ENCODE measurements around the gene GNAT2.
A peak's percentile ranks its signal among the peaks of the same experiment; 100 is the strongest.

GNAT2 gene

DNA sequence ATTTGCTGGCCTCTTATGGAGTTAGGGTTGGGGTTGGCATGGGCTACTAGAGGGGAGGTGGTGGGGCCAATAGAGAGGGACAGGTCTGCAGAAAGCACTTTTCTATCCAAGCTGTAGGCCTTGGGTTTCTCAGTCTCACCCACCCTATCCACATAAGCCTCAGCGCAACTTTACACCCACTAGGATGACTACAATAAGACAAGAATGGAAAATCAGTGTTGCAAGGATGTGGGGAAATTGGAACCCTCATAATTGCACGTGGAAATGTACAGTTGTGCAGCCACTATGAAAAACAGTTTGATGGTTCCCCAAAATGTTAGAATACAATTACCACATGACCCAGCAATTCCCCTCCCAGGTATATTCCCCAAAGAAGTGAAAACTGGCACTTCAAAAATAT lies 22.4 kb upstream of the GNAT2 start:
- Histone ChIP-seq H4K20me1 (ENCODE audit: control insufficient read depth, insufficient read depth, low read depth, low read length) (no peaks in the 10 kb centered on the region), H3K9me3 (ENCODE audit: control insufficient read depth, insufficient read depth, low read length) (no peaks in the 10 kb centered on the region), H3K27ac (ENCODE audit: low read depth, low read length) (no peak overlapping the region), H3K4me1 (ENCODE audit: control insufficient read depth, low read length) (peaks cover 7% of the 10 kb centered on the region), H3K9me2 (replicated peaks; ENCODE audit: control insufficient read depth, low read length) (no peaks in the 10 kb centered on the region), H3F3A (ENCODE audit: control insufficient read depth, insufficient read depth) (no peaks in the 10 kb centered on the region), H3K4me2 (ENCODE audit: low read length) (no peak overlapping the region), H3K79me2 (ENCODE audit: control insufficient read depth, low read length) (no peaks in the 10 kb centered on the region), H3K36me3 (ENCODE audit: control insufficient read depth, low read length) (no peaks in the 10 kb centered on the region), H3K27me3 (ENCODE audit: control insufficient read depth, low read length) (no peaks in the 10 kb centered on the region), H3K4me3 (ENCODE audit: low read length) (no peak overlapping the region)
- TF ChIP-seq EZH2phosphoT487 (IDR thresholded peaks at IDR 0.05; ENCODE audit: borderline replicate concordance, low read length) = no peak
- TF ChIP-seq, protein P1, sequence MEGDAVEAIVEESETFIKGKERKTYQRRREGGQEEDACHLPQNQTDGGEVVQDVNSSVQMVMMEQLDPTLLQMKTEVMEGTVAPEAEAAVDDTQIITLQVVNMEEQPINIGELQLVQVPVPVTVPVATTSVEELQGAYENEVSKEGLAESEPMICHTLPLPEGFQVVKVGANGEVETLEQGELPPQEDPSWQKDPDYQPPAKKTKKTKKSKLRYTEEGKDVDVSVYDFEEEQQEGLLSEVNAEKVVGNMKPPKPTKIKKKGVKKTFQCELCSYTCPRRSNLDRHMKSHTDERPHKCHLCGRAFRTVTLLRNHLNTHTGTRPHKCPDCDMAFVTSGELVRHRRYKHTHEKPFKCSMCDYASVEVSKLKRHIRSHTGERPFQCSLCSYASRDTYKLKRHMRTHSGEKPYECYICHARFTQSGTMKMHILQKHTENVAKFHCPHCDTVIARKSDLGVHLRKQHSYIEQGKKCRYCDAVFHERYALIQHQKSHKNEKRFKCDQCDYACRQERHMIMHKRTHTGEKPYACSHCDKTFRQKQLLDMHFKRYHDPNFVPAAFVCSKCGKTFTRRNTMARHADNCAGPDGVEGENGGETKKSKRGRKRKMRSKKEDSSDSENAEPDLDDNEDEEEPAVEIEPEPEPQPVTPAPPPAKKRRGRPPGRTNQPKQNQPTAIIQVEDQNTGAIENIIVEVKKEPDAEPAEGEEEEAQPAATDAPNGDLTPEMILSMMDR (IDR thresholded peaks at IDR 0.05; ENCODE audit: low read depth, low read length, poor library complexity, severe bottlenecking) = no peak

DNA sequence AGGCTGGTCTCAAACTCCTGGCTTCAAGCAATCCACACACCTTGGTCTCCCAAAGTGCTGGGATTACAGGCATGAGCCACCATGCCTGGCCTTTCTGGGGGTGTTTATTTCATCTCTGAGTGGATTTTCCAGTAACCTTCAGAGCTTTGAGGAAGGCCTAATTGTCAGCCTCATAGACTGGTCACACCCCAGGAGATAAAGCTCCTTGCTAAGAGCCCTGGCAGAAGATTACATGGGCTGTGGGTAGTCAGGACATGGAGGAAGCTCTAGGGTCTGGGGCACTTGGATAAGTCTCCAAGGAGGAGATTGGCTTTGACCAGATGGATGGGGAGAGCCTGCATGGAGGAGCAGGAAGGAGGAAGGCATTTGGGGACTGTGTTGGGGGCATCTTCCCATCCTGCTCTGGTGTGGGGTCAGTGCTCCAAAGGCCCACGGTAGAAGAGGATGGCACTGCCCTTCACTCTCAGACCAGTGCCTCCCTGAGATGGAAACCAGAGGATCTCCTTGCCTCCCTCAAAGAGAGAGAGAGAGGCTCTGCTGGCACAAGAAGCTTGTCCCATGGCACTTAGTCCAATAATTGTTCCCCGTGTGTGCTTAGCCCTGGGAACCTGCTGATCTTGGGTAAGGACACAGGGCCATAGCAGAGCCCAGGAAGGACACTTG lies 21.8 kb upstream of the GNAT2 start:
- no peak for TF ChIP-seq EZH2phosphoT487 (IDR thresholded peaks at IDR 0.05; ENCODE audit: borderline replicate concordance, low read length)
- TF ChIP-seq, protein P1 (IDR thresholded peaks at IDR 0.05; ENCODE audit: low read depth, low read length, poor library complexity, severe bottlenecking) = no peak
- no peak overlapping the region for H3K4me2 ChIP-seq (ENCODE audit: low read length)

DNA sequence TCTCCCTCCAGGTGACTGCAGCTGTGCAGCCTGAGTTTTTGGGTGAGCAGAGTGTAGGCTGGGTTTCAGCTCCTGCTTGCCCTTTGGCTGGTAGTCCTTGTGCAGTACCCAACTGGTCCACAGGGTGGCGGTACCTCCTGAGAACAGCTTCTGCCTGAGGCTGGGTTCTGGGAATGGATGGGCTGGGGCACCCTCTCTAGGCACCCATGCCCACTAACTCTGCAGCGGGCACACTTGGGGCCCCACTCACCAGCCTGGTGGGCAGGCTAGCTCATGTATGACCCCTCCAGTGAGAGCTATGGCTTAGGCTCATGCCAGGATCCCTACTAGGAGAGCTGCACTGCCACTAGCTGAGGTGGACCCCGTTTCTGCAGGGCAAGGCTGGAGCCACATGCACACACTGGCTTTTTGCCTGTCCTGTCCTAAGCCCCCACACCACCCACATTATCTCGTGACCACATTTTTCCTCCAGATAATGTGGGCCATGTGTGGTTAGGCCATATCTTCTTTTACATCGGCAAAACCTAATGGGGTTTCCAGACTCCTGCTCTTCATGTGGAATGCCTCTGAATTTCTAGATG lies 21.0 kb upstream of the GNAT2 start:
- Histone ChIP-seq H3K4me1 (ENCODE audit: control insufficient read depth, low read length) (peaks cover 7% of the 10 kb centered on the region), H3K27me3 (ENCODE audit: control insufficient read depth, low read length) (no peaks in the 10 kb centered on the region), H3K4me2 (ENCODE audit: low read length) (no peak overlapping the region), H4K20me1 (ENCODE audit: control insufficient read depth, insufficient read depth, low read depth, low read length) (no peaks in the 10 kb centered on the region), H3F3A (ENCODE audit: control insufficient read depth, insufficient read depth) (no peaks in the 10 kb centered on the region), H3K27ac (ENCODE audit: low read depth, low read length) (no peak overlapping the region), H3K9me2 (replicated peaks; ENCODE audit: control insufficient read depth, low read length) (no peaks in the 10 kb centered on the region), H3K36me3 (ENCODE audit: control insufficient read depth, low read length) (no peaks in the 10 kb centered on the region), H3K9me3 (ENCODE audit: control insufficient read depth, insufficient read depth, low read length) (no peaks in the 10 kb centered on the region), H3K4me3 (ENCODE audit: low read length) (no peak overlapping the region), H3K79me2 (ENCODE audit: control insufficient read depth, low read length) (no peaks in the 10 kb centered on the region)
- TF ChIP-seq EZH2phosphoT487 (IDR thresholded peaks at IDR 0.05; ENCODE audit: borderline replicate concordance, low read length) = no peak
- TF ChIP-seq, protein P1 (IDR thresholded peaks at IDR 0.05; ENCODE audit: low read depth, low read length, poor library complexity, severe bottlenecking) = peak; percentile 93

More for the DNA sequence above, 21.8 kb upstream of the GNAT2 start:
- Histone ChIP-seq H3K27me3 (ENCODE audit: control insufficient read depth, low read length) (no peaks in the 10 kb centered on the region), H3K4me3 (ENCODE audit: low read length) (no peak overlapping the region), H3F3A (ENCODE audit: control insufficient read depth, insufficient read depth) (no peaks in the 10 kb centered on the region), H3K27ac (ENCODE audit: low read depth, low read length) (no peak overlapping the region), H3K36me3 (ENCODE audit: control insufficient read depth, low read length) (no peaks in the 10 kb centered on the region), H3K9me2 (replicated peaks; ENCODE audit: control insufficient read depth, low read length) (no peaks in the 10 kb centered on the region), H3K79me2 (ENCODE audit: control insufficient read depth, low read length) (no peaks in the 10 kb centered on the region), H4K20me1 (ENCODE audit: control insufficient read depth, insufficient read depth, low read depth, low read length) (no peaks in the 10 kb centered on the region), H3K4me1 (ENCODE audit: control insufficient read depth, low read length) (peaks cover 7% of the 10 kb centered on the region), H3K9me3 (ENCODE audit: control insufficient read depth, insufficient read depth, low read length) (no peaks in the 10 kb centered on the region)
